ENCODE measurements around the gene ZNF511. TPM values are rescaled to one million over a fixed set of nuclear protein-coding genes. Genes with fewer than 3 reads are reported as not detected.

The ZNF511 gene
- polyA plus RNA-seq, 1 donor, result 20.9 TPM

DNA sequence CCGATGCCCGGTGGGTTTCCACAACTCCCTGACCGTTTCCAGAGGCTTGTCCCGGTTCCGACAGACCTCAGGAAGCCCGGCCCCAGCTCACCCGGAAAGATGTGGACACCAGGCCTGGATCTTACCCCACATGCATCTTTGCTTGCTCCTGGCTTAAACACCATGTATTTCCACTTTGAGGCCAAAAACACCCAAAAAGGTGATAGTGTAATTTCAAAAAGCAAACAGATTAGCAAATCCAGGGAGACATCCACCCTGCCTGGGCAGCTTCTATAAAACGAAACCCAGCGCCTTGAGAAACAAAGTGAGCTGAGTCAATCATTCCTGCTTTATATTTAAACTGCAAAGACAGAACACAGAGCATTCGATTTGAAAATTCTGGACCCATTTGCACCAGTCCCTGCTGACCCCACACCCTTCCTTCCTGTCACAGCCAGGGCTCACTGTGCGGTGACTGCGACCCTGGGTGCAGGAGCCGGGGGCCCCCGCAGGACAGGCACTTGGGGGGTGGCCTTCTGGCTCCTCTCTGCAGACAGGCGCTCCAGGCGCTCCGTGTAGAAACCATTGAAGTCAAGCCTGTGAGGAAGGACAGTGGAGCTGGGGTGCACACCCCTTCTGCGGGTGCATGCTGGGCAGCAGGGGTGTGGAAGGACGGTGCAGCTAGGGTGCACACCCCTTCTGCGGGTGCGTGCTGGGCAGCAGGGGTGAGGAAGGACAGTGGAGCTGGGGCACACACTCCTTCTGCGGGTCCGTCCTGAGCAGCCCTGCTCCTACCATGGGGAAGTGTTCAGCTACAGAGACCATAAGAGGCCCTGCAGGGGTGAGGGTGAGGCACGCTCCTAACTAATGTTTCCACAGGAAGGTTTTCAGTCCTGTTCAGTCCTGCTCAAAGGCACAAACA is 29.1 kb upstream of the ZNF511 start:
- no CpG with 5 or more reads among the region's 24 CpGs for WGBS (ENCODE audit: insufficient coverage, low lambda C conversion rate)
- Histone ChIP-seq H3K27ac (ENCODE audit: low read length) (no peak overlapping the region), H3K27me3 (ENCODE audit: control insufficient read depth, insufficient read depth, low read length) (peaks cover 23% of the 10 kb centered on the region), H3K9me3 (ENCODE audit: control insufficient read depth, low read depth, low read length) (no peaks in the 10 kb centered on the region), H3K4me3 (ENCODE audit: low read length) (no peak overlapping the region), H3K36me3 (ENCODE audit: control insufficient read depth, insufficient read depth, low read length) (peaks cover 49% of the 10 kb centered on the region), H3K4me1 (ENCODE audit: control insufficient read depth, insufficient read depth, low read length) (peaks cover 29% of the 10 kb centered on the region)
- no peak for DNase-seq

DNA sequence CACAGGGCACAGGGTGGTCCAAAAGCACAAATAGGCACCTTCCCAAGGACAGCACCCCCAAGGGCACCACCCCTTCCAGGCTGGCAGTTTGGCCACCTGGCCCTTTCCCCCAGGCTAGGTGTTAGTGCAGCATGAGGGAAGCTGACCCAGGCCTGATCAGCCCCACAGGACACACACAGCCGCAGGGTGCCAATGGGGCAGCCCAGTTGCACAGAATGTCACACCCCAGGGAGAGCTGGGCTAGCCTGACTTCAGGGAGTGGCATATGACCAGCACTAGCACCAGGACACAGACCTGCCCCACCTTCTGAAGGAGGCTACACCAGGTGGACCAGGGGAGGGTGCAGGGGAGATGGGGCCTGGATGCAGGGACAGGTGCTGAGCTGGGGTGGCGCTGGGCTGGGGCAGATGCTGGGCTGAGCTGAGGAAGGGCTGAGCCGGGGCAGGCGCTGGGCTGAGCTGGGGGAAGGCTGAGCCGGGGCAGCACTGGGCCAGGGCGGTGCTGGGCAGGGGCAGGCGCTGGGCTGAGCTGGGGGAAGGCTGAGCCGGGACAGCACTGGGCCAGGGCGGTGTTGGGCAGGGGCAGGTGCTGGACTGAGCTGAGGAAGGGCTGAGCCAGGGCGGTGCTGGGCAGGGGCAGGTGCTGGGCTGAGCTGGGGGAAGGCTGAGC is 28.2 kb upstream of the ZNF511 start:
- H3K9me3 ChIP-seq (ENCODE audit: control insufficient read depth, low read depth, low read length), result no peaks in the 10 kb centered on the region
- H3K27me3 ChIP-seq (ENCODE audit: control insufficient read depth, insufficient read depth, low read length), result peaks cover 13% of the 10 kb centered on the region
- H3K4me3 ChIP-seq (ENCODE audit: low read length), result no peak overlapping the region
- no peak for DNase-seq
- H3K36me3 ChIP-seq (ENCODE audit: control insufficient read depth, insufficient read depth, low read length), result peaks cover 58% of the 10 kb centered on the region
- no CpG with 5 or more reads among the region's 10 CpGs for WGBS (ENCODE audit: insufficient coverage, low lambda C conversion rate)
- no peak overlapping the region for H3K27ac ChIP-seq (ENCODE audit: low read length)
- H3K4me1 ChIP-seq (ENCODE audit: control insufficient read depth, insufficient read depth, low read length), result peaks cover 22% of the 10 kb centered on the region

DNA sequence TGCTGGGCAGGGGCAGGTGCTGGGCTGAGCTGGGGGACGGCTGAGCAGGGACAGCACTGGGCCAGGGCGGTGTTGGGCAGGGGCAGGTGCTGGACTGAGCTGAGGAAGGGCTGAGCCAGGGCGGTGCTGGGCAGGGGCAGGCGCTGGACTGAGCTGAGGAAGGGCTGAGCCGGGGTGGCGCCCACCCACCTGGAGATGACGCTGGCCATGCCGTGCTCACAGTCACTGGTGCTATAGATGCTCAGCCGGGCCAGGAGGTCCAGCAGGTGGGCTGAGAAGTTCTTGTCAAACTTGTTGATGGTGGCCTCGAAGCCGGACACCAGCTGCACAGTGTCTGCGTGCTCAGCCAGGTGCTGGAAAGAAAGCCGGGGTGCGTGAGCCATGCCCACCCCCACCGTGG is 27.6 kb upstream of the ZNF511 start:
- no peak for DNase-seq
- Histone ChIP-seq H3K27me3 (ENCODE audit: control insufficient read depth, insufficient read depth, low read length) (peaks cover 7% of the 10 kb centered on the region), H3K9me3 (ENCODE audit: control insufficient read depth, low read depth, low read length) (no peaks in the 10 kb centered on the region), H3K36me3 (ENCODE audit: control insufficient read depth, insufficient read depth, low read length) (peaks cover 63% of the 10 kb centered on the region), H3K4me3 (ENCODE audit: low read length) (no peak overlapping the region), H3K27ac (ENCODE audit: low read length) (no peak overlapping the region), H3K4me1 (ENCODE audit: control insufficient read depth, insufficient read depth, low read length) (peaks cover 19% of the 10 kb centered on the region)
- WGBS (ENCODE audit: insufficient coverage, low lambda C conversion rate), result 93% methylated on average over 3 of the region's 15 CpGs

DNA sequence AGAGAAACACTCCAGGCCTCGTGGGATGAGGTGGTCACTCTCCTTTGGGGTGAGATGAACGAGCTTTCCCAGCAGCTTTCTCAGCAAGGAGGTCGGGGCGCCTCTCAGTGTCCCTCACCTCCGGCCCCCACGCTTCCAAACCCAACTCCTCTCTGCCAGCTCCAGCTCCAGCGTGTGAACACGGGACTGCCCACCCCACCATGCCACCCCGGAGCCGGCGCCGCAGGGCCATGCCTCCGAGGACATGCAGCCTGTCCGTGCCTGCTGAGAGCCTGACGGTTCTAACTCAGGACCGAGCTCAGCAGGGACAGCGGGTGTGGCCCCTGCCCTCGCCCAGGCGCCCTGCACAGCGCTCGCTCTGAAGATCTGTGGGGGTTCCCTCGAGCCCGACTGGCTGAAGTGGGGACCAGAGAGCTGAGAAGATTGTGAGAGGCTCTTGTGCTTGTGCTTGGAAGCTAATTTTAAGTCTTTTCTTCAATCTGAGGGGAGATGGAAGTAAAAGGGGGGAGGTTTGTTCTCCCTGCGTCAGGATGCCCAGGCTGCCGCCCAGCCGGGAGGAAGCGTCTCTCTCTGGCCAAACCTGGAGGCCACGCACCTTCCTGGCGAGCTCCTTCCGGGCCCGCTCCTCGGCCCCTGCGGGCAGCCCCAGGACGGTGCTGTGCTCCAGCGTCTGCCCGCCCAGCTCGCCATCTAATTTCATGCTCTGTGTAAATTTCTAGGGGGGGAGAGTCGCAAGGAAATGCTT is 26.9 kb upstream of the ZNF511 start:
- Histone ChIP-seq H3K9me3 (ENCODE audit: control insufficient read depth, low read depth, low read length) (no peaks in the 10 kb centered on the region), H3K4me3 (ENCODE audit: low read length) (no peak overlapping the region), H3K4me1 (ENCODE audit: control insufficient read depth, insufficient read depth, low read length) (peaks cover 16% of the 10 kb centered on the region), H3K36me3 (ENCODE audit: control insufficient read depth, insufficient read depth, low read length) (peaks cover 70% of the 10 kb centered on the region), H3K27ac (ENCODE audit: low read length) (no peak overlapping the region), H3K27me3 (ENCODE audit: control insufficient read depth, insufficient read depth, low read length) (peaks cover 4% of the 10 kb centered on the region)
- no peak for DNase-seq
- WGBS (ENCODE audit: insufficient coverage, low lambda C conversion rate), result no CpG with 5 or more reads among the region's 38 CpGs

DNA sequence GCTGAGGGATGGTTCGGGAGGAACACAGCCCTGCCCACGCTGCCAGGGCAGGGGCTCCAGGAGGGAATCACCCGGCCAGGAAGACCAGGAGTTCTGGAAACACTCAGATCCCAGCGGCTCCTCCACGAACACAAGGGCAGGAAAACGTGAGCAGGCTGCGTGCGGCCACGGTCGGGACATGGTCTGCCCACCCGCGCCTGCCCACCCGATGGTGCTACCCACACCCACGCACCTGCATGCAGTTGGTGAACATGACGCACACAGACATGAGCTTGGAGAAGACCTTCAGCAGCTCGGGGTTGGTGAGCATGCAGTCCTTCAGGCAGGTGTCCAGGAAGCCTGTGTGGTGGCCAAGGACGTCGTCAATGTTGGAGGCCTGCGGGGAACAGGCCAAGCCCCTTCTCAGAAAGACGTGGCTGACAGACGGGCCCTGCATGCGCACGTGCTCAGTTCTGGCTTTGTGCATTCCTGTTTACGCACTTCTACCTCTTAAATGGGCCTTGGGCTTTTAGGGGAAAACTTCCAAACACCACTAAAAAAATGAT is 25.8 kb upstream of the ZNF511 start:
- H3K4me3 ChIP-seq (ENCODE audit: low read length), result no peak overlapping the region
- DNase-seq, result no peak
- WGBS (ENCODE audit: insufficient coverage, low lambda C conversion rate), result no CpG with 5 or more reads among the region's 24 CpGs

DNA sequence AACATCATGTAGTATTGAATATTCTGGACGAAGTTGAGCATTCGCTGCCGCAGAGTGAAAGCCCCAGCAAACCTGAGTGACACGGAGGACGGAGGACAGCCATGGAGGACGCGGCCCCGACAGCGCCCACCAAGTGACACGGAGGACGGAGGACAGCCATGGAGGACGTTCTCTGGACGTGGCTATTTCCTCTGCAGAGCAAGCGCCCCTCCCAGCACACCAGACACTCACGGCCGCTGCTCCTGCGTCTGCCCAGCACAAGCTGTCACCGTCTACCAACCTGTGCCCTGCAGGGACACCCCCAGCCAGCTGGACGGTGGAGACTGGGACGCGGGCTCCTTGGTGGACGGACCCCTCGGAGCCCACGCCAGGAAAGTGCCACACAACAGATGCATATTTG is 24.8 kb upstream of the ZNF511 start:
- H3K4me3 ChIP-seq (ENCODE audit: low read length), result no peak overlapping the region
- H3K27ac ChIP-seq (ENCODE audit: low read length), result no peak overlapping the region
- no peaks in the 10 kb centered on the region for H3K9me3 ChIP-seq (ENCODE audit: control insufficient read depth, low read depth, low read length)
- WGBS (ENCODE audit: insufficient coverage, low lambda C conversion rate), result no CpG with 5 or more reads among the region's 24 CpGs
- H3K4me1 ChIP-seq (ENCODE audit: control insufficient read depth, insufficient read depth, low read length), result no peaks in the 10 kb centered on the region
- no peak for DNase-seq
- H3K36me3 ChIP-seq (ENCODE audit: control insufficient read depth, insufficient read depth, low read length), result peaks cover 83% of the 10 kb centered on the region
- H3K27me3 ChIP-seq (ENCODE audit: control insufficient read depth, insufficient read depth, low read length), result no peaks in the 10 kb centered on the region

More for the DNA sequence above, 25.8 kb upstream of the ZNF511 start:
- Histone ChIP-seq H3K9me3 (ENCODE audit: control insufficient read depth, low read depth, low read length) (no peaks in the 10 kb centered on the region), H3K4me1 (ENCODE audit: control insufficient read depth, insufficient read depth, low read length) (peaks cover 5% of the 10 kb centered on the region), H3K27me3 (ENCODE audit: control insufficient read depth, insufficient read depth, low read length) (no peaks in the 10 kb centered on the region), H3K27ac (ENCODE audit: low read length) (no peak overlapping the region), H3K36me3 (ENCODE audit: control insufficient read depth, insufficient read depth, low read length) (peaks cover 73% of the 10 kb centered on the region)

DNA sequence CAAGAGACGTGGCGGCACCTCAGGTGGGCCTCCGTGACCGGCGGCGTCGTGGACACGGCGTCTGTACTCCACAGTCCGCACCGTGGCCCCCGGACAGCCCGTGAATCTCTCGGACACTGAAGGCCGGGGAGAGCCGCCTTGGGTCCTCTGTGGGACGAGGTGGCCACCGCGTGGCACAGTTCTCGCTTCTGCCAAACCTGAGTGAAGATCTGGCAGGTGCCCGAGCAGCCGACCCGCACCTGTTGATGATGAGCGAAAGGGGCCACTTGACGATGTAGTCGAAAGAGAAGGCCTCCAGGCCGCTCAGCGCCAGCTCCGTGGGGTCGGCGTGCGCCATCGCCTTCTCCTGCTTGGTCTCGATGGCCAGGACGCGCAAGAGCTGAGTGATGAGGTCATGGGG is 23.5 kb upstream of the ZNF511 start:
- H3K36me3 ChIP-seq (ENCODE audit: control insufficient read depth, insufficient read depth, low read length), result peaks cover 85% of the 10 kb centered on the region
- WGBS (ENCODE audit: insufficient coverage, low lambda C conversion rate), result no CpG with 5 or more reads among the region's 36 CpGs

DNA sequence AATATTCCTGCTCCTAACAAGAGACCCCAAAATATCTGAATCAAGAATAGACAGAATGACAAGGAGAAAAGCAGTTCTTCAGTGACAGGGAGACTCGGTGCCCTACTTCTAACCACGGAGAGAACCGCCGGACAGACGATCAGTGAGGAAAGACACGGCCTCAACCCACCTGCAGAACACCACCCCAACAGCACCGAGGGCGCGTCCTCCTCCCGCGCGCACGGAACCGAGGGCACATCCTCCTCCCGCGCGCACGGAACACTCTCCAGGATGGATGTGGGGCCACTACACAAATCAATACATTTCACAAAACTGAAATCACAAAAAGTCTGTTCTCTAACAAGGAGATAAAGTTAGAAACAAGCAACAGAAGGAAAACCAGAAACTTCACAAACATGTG is 22.3 kb upstream of the ZNF511 start:
- Histone ChIP-seq H3K36me3 (ENCODE audit: control insufficient read depth, insufficient read depth, low read length) (peaks cover 85% of the 10 kb centered on the region), H3K4me1 (ENCODE audit: control insufficient read depth, insufficient read depth, low read length) (no peaks in the 10 kb centered on the region), H3K9me3 (ENCODE audit: control insufficient read depth, low read depth, low read length) (no peaks in the 10 kb centered on the region), H3K27ac (ENCODE audit: low read length) (no peak overlapping the region), H3K27me3 (ENCODE audit: control insufficient read depth, insufficient read depth, low read length) (no peaks in the 10 kb centered on the region), H3K4me3 (ENCODE audit: low read length) (no peak overlapping the region)
- WGBS (ENCODE audit: insufficient coverage, low lambda C conversion rate), result no CpG with 5 or more reads among the region's 18 CpGs
- no peak for DNase-seq

More for the DNA sequence above, 23.5 kb upstream of the ZNF511 start:
- H3K27ac ChIP-seq (ENCODE audit: low read length), result no peak overlapping the region
- H3K9me3 ChIP-seq (ENCODE audit: control insufficient read depth, low read depth, low read length), result no peaks in the 10 kb centered on the region
- H3K4me1 ChIP-seq (ENCODE audit: control insufficient read depth, insufficient read depth, low read length), result no peaks in the 10 kb centered on the region
- no peak for DNase-seq
- no peaks in the 10 kb centered on the region for H3K27me3 ChIP-seq (ENCODE audit: control insufficient read depth, insufficient read depth, low read length)
- H3K4me3 ChIP-seq (ENCODE audit: low read length), result no peak overlapping the region

DNA sequence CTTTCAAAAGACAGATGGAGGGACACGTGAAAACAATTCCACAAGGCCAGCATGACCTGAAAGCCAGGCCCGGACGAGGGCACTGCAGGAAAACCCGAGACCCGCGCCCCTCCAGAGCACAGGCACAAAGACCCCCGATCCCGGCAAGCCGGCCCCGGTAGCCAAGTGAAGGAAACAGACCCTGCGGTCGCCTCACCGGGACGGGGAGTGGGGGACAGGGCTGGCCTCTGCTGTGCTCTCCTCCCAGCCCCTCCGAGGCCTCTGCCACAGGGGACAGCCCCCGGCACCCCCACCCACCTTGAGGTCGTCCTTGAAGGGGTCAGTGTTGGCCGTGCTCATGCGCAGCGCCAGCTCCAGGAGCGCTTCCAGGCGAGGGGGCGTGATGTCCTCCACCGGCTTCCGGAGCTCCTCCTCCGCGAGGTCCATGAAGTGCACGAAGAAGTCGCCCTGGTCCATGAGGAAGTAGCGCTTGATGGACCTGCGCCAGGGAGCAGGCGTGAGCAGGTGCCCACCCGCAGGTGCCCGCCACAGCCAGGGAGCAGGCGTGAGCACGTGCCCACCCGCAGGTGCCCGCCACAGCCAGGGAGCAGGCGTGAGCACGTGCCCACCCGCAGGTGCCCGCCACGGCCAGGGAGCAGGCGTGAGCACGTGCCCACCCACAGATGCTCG is 20.7 kb upstream of the ZNF511 start:
- Histone ChIP-seq H3K27me3 (ENCODE audit: control insufficient read depth, insufficient read depth, low read length) (no peaks in the 10 kb centered on the region), H3K4me3 (ENCODE audit: low read length) (no peak overlapping the region), H3K4me1 (ENCODE audit: control insufficient read depth, insufficient read depth, low read length) (no peaks in the 10 kb centered on the region), H3K9me3 (ENCODE audit: control insufficient read depth, low read depth, low read length) (no peaks in the 10 kb centered on the region), H3K36me3 (ENCODE audit: control insufficient read depth, insufficient read depth, low read length) (peaks cover 76% of the 10 kb centered on the region), H3K27ac (ENCODE audit: low read length) (no peak overlapping the region)
- no peak for DNase-seq
- WGBS (ENCODE audit: insufficient coverage, low lambda C conversion rate), result no CpG with 5 or more reads among the region's 46 CpGs

DNA sequence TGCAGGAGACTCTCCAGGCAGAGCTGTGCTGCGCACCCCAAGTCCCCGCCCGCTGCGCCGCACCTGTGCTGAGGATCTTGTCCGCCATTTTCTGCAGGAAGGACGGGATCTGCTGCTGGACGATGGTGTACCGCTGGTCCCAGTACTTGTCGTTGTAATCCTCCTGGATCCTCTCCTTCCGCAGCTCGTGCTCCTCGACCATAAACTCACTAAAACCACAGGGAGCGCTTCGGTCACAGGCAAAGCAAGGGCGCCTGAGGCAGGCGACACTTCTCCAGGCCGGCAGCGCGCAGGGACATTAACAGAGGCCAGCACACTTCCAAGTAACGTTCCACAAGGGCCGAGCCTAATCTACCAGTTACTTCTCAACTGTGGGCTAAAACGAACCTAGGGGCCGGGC is 19.0 kb upstream of the ZNF511 start:
- no CpG with 5 or more reads among the region's 24 CpGs for WGBS (ENCODE audit: insufficient coverage, low lambda C conversion rate)
- Histone ChIP-seq H3K4me3 (ENCODE audit: low read length) (no peak overlapping the region), H3K9me3 (ENCODE audit: control insufficient read depth, low read depth, low read length) (no peaks in the 10 kb centered on the region), H3K27me3 (ENCODE audit: control insufficient read depth, insufficient read depth, low read length) (no peaks in the 10 kb centered on the region), H3K4me1 (ENCODE audit: control insufficient read depth, insufficient read depth, low read length) (no peaks in the 10 kb centered on the region), H3K36me3 (ENCODE audit: control insufficient read depth, insufficient read depth, low read length) (peaks cover 76% of the 10 kb centered on the region), H3K27ac (ENCODE audit: low read length) (no peak overlapping the region)
- no peak for DNase-seq

Data from large intestine (tissue), 3 donors.